ENCODE measurements around the gene RABAC1.
A peak's percentile ranks its signal among the peaks of the same experiment; 100 is the strongest.

GRCh38 chr19:41911889-41912731 is 47.0 kb downstream of the RABAC1 start:
- TF ChIP-seq POLR2A (IDR thresholded peaks at IDR 0.05; ENCODE audit: low read depth, low read length), result peak; percentile 12; the same call in 1 of the 2 replicates
- no peak for TF ChIP-seq TAF1 (IDR thresholded peaks at IDR 0.05; ENCODE audit: borderline replicate concordance, low read depth, low read length)
- peak; percentile 51; the same call in 1 of the 2 replicates for TF ChIP-seq POLR2AphosphoS5 (IDR thresholded peaks at IDR 0.05; ENCODE audit: low read depth, low read length)
